ENCODE measurements around the gene RFX1.

Gene RFX1

GRCh38 chr19:14006766-14007562 lies 844 bp upstream of the RFX1 start:
- TF ChIP-seq CTCF (IDR thresholded peaks at IDR 0.05), result no peak
- no peak for TF ChIP-seq ZFX (IDR thresholded peaks at IDR 0.05; ENCODE audit: borderline replicate concordance)
- peak overlapping the region; percentile 91 for H3K27ac ChIP-seq

- H3K27ac ChIP-seq, result peak overlapping the region; percentile 91
- TF ChIP-seq ZFX (IDR thresholded peaks at IDR 0.05; ENCODE audit: borderline replicate concordance), result no peak
Observed at GRCh38 chr19:14005349-14006084, 603 bp downstream of the RFX1 start.

- TF ChIP-seq CTCF (IDR thresholded peaks at IDR 0.05) (no peak), ZFX (IDR thresholded peaks at IDR 0.05; ENCODE audit: borderline replicate concordance) (no peak)
- peak overlapping the region; percentile 91 for H3K27ac ChIP-seq
Observed at GRCh38 chr19:14004619-14005348, 1.3 kb downstream of the RFX1 start.

GRCh38 chr19:14003251-14004055 lies 2.7 kb downstream of the RFX1 start:
- TF ChIP-seq ZFX (IDR thresholded peaks at IDR 0.05; ENCODE audit: borderline replicate concordance), result no peak
- no peak for TF ChIP-seq CTCF (IDR thresholded peaks at IDR 0.05)
- no peak overlapping the region for H3K27ac ChIP-seq

- no peak overlapping the region for H3K27ac ChIP-seq
- TF ChIP-seq ZFX (IDR thresholded peaks at IDR 0.05; ENCODE audit: borderline replicate concordance) (no peak), CTCF (IDR thresholded peaks at IDR 0.05) (no peak)
Observed at GRCh38 chr19:14002571-14003250, 3.4 kb downstream of the RFX1 start.

- H3K27ac ChIP-seq, result no peak overlapping the region
Observed at GRCh38 chr19:14000691-14001375, 5.3 kb downstream of the RFX1 start.

More at GRCh38 chr19:14000691-14001375, 5.3 kb downstream of the RFX1 start:
- no peak for TF ChIP-seq ZFX (IDR thresholded peaks at IDR 0.05; ENCODE audit: borderline replicate concordance)
- no peak for TF ChIP-seq CTCF (IDR thresholded peaks at IDR 0.05)

Data from 22Rv1 (cell line).